Lower leg skin (tissue), 4 donors: ENCODE measurements around the gene AMN. TPM values are rescaled to one million over a fixed set of nuclear protein-coding genes. Genes with fewer than 3 reads are reported as not detected.

Experiments used
- DNase-seq, 2 donors: peaks; one replicate each; pipeline ENCODE4 v3.0.0-alpha.2; 2019; ENCODE audit warnings: low spot score in 2 of 2
- H3K4me3 ChIP-seq: fragments of 200-600 bp; sonication (generic); 2 replicates; pipeline ENCODE4 v1.5.1; 2017; ENCODE audit warnings: mild to moderate bottlenecking, low read depth; ENCODE audit not compliant: poor library complexity, severe bottlenecking
- CTCF ChIP-seq, 3 donors: fragments of 450-650 bp; IDR thresholded peaks; one replicate each; pipeline ENCODE4 v1.5.1; 2016; ENCODE audit warnings: antibody characterized with exemption in 3 of 3, mild to moderate bottlenecking in 3 of 3, moderate library complexity in 2 of 3
- POLR2A ChIP-seq, 2 donors: fragments of 450-650 bp; IDR thresholded peaks; one replicate each; pipeline ENCODE4 v1.6.1; 2016 to 2017; ENCODE audit warnings: antibody characterized with exemption in 2 of 2, mild to moderate bottlenecking in 1 of 2, moderate library complexity in 1 of 2
- WGBS, 2 donors: methylation state at CpG; one replicate each; pipeline ENCODE4 v1.1.5; 2018; 5-methylcytosine and 5-hydroxymethylcytosine counted together
- intact Hi-C: fragments of 100-400 bp; cut with DNase I; formaldehyde crosslinking; loops from one replicate; pipeline ENCODE4 v1.15.0; 2023; ENCODE audit warnings: low total_unique reads
- total RNA-seq, 4 donors: library from RNA; depleted of rRNA; stranded (reverse); fragments of >200 nt; gene quantifications; one replicate each; pipeline ENCODE4 v1.1.0, GENCODE V29; 2016

Gene AMN
- total RNA-seq, 4 donors from 2014 or later, result 21.5 to 29.1 (median 24.1) TPM

- no peak overlapping the region for H3K4me3 ChIP-seq
- WGBS, 2 donors, result 38 to 56% methylated on average over 1 of the region's 1 CpG
- intact Hi-C loops, result no loop called here
- DNase-seq, result no peak
- TF ChIP-seq CTCF (IDR thresholded peaks at IDR 0.05), result no peak
- no peak for TF ChIP-seq POLR2A (IDR thresholded peaks at IDR 0.05)
Measured at GRCh38 chr14:102888748-102889147, 33.7 kb upstream of the AMN start.

DNA sequence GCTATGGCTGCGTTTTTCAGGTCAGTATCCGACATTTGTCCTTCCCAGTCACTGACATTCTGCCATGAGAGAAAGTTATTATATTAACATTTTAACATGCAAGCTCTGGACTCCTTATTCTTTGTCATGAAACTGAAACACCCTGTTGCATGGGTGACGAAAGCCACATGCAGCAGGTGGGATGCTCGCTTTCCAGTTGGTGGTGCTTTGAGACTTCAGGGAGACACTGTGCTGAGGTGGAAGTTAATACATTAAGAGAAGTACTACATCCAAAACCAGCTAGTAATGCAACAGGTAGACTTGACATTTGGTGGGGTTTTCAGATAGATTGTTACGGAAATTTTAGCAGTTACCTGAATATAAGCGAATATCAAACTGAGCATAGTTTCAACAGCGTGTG lies 32.8 kb upstream of the AMN start:
- no peak for TF ChIP-seq CTCF (IDR thresholded peaks at IDR 0.05)
- no peak for TF ChIP-seq POLR2A (IDR thresholded peaks at IDR 0.05)
- intact Hi-C loops, result no loop called here
- no peak overlapping the region for H3K4me3 ChIP-seq
- 96% methylated on average over 7 of the region's 7 CpGs for WGBS, 2 donors
- DNase-seq, result no peak

DNA sequence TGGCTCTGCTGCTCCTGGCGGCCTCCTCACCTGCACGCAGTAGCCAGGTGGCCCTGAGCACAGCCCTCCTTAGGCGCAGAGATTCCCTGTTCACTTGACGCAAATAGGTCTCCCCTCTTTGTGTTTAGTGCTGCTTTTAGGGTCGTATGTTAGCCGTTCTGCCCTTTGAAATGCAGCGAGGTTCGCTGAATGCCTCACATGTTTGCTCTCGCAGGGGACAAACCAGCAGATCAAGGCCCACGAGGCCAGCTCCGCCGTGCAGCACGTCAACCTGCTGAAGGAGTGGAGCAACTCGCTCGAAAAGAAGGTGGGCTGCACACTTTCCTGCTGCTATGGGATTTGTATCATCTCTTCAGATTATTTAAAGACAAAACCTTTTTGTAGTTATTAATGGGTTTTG lies 31.4 kb upstream of the AMN start:
- intact Hi-C loops, result no loop called here
- no peak for DNase-seq
- WGBS, 2 donors, result 89 to 90% methylated on average over 14 to 15 of the region's 15 CpGs
- TF ChIP-seq CTCF (IDR thresholded peaks at IDR 0.05) (no peak), POLR2A (IDR thresholded peaks at IDR 0.05) (no peak)
- H3K4me3 ChIP-seq, result no peak overlapping the region

- WGBS, 2 donors, result 47 to 62% methylated on average over 4 of the region's 4 CpGs
- DNase-seq, result no peak
- TF ChIP-seq CTCF (IDR thresholded peaks at IDR 0.05) (no peak), POLR2A (IDR thresholded peaks at IDR 0.05) (no peak)
- H3K4me3 ChIP-seq, result no peak overlapping the region
- intact Hi-C loops, result no loop called here
Measured at GRCh38 chr14:102891556-102891955, 30.9 kb upstream of the AMN start.

DNA sequence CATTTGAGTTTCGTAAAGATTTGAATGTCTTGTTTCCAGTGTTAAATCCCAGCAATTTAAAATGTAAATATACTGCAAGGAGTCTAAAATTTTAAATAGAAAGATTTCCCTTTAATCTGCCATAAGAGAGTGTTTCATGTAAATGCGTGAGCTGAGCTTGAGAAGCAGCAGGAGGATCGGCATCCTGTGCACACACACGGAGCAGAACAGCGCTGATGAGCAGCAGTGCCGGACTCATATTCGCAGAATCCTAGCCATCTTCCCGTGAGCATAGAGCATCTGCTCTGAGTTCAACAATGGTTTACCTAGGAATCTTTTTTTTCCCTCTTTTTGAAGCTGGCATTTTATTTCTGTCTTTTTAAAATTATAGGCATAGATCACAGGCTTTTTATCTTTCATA lies 29.8 kb upstream of the AMN start:
- no peak for DNase-seq

More for the DNA sequence above, 29.8 kb upstream of the AMN start:
- H3K4me3 ChIP-seq, result no peak overlapping the region
- 97 to 99% methylated on average over 8 of the region's 8 CpGs for WGBS, 2 donors
- TF ChIP-seq POLR2A (IDR thresholded peaks at IDR 0.05) (no peak), CTCF (IDR thresholded peaks at IDR 0.05) (no peak)
- intact Hi-C loops, result no loop called here
